Skeletal muscle tissue (tissue), 4 donors: ENCODE results near the gene PKD1. TPM values are rescaled to one million over a fixed set of nuclear protein-coding genes. Genes with fewer than 3 reads are reported as not detected.
"Not testable (repeated sequence)": the region's sequence is repeated elsewhere in the genome, so short reads cannot be mapped to it uniquely, and the experiment has no call there.

Experiments used
- H3K27ac ChIP-seq: one replicate; pipeline ENCODE4 v1.7.0; 2013; ENCODE audit warnings: mild to moderate bottlenecking, low read depth, low read length, inconsistent platforms
- H3K27me3 ChIP-seq, 3 donors: one replicate each; pipeline ENCODE4 v1.7.0; 2013; ENCODE audit warnings: low read length in 3 of 3; ENCODE audit not compliant: control insufficient read depth in 3 of 3, insufficient read depth in 3 of 3
- H3K36me3 ChIP-seq, 3 donors: one replicate each; pipeline ENCODE4 v1.7.0; 2013; ENCODE audit warnings: low read length in 3 of 3; ENCODE audit not compliant: control insufficient read depth in 3 of 3, insufficient read depth in 3 of 3
- H3K4me1 ChIP-seq, 3 donors: one replicate each; pipeline ENCODE4 v1.7.0; 2013; ENCODE audit warnings: low read length in 3 of 3, mild to moderate bottlenecking in 3 of 3; ENCODE audit not compliant: control insufficient read depth in 3 of 3, insufficient read depth in 3 of 3
- H3K4me3 ChIP-seq, 3 donors: one replicate each; pipeline ENCODE4 v1.7.0; 2013; ENCODE audit warnings: low read length in 3 of 3
- H3K9ac ChIP-seq, 3 donors: one replicate each; pipeline ENCODE4 v1.7.0; 2013; ENCODE audit warnings: low read length in 3 of 3, mild to moderate bottlenecking in 3 of 3, moderate library complexity in 2 of 3, low read depth in 1 of 3
- H3K9me3 ChIP-seq, 3 donors: one replicate each; pipeline ENCODE4 v1.7.0; 2013; ENCODE audit warnings: low read length in 3 of 3; ENCODE audit not compliant: control insufficient read depth in 3 of 3
- total RNA-seq: library from RNA; depleted of rRNA; stranded (reverse); fragments of >200 nt; gene quantifications from one replicate; pipeline ENCODE4 v1.2.3, GENCODE V29; 2014
- donor health status: Osteomylitis.

The PKD1 gene
- total RNA-seq, 1 donor from 2014 or later, result 88.7 TPM

DNA sequence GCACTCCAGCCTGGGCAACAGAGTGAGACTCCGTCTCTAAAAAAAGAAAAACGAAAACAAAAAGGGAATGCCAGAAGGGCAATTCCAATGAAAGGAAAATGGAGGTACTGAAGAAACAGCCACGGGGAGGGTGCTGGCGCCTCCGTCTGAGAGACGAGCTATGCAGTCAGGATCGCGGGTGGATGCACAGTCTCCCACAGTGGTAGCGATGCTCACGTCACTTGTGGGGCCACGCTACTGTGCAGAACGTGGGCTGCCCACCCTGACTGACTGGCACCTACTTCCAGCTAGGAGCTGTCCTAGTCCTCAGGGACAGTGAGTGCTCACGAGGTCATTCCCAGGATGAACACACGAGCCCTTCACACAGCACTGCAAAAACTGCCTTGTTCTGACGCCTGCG is 34.1 kb downstream of the PKD1 start:
- not testable (repeated sequence) for H3K27ac ChIP-seq, H3K4me3 ChIP-seq, H3K9me3 ChIP-seq, H3K9ac ChIP-seq, H3K4me1 ChIP-seq, H3K27me3 ChIP-seq
- H3K36me3 ChIP-seq, result peaks cover 17 to 38% (median 36%) of the 10 kb centered on the region in 3 donors

DNA sequence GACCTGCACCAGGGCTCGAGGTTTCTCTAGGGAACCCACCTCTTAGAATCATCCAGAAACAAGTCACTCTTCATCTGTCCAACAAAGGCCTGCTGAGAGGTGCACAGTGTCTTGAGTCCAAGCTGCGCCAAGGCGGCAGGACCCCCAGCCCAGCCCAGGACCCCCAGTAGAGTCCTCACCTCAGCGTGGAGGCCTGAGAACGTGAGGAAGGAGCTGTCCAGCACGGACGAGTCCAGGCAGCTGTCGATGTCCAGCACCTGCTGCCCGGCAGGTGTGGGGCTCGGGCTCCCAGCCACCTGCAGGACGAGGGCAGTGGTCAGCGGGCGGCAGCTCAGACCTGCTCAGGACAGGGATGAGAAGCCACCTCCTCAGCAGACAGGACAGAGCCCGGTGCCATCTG is 38.0 kb downstream of the PKD1 start:
- H3K4me3 ChIP-seq, H3K4me1 ChIP-seq, H3K27ac ChIP-seq, H3K9me3 ChIP-seq, H3K9ac ChIP-seq, H3K27me3 ChIP-seq: not testable (repeated sequence)
- H3K36me3 ChIP-seq, result peaks cover 49 to 68% (median 58%) of the 10 kb centered on the region in 3 donors

DNA sequence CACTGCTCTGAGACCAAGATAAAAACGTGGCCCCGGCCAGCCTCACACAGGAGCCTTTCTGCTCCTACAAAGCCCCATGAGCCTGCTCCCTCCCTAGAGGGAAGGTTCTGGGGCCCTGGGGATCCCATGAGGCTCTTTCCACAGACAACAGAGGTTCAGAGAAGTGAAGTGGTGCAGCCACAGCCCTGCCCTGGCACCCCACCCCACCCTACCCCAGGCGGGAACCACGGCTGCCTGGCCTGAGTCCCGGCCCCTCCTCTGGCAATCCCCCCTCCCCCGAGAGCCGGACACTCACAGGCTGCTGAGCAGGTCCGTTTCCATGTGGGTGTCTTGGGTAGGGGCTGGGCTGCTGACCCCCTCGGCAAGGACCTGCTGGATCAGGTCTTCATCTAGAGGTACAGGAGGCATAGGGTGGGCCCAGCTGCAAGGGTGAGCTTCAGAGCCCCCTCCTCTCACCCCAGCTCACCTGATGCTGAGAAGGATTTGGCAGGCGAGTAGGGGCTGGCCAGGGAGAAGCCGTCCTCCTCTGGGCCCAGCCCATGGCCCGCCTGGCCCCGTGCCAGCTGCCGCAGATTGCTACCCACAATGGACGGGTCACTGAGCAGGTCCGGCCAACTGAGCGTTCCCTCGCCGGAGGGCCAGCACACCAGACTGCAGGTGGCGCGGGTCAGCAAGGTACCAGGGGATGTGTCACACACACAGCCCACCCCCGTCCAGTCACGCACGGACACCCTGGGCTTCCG is 38.7 kb downstream of the PKD1 start:
- Histone ChIP-seq H3K27ac (no peak overlapping the region), H3K9me3 (no peaks in the 10 kb centered on the region), H3K9ac (no peak overlapping the region), H3K27me3 (no peaks in the 10 kb centered on the region), H3K4me1 (peaks cover 0 to 7% (median 0%) of the 10 kb centered on the region in 3 donors), H3K4me3 (no peak overlapping the region), H3K36me3 (peaks cover 53 to 70% (median 64%) of the 10 kb centered on the region in 3 donors)

DNA sequence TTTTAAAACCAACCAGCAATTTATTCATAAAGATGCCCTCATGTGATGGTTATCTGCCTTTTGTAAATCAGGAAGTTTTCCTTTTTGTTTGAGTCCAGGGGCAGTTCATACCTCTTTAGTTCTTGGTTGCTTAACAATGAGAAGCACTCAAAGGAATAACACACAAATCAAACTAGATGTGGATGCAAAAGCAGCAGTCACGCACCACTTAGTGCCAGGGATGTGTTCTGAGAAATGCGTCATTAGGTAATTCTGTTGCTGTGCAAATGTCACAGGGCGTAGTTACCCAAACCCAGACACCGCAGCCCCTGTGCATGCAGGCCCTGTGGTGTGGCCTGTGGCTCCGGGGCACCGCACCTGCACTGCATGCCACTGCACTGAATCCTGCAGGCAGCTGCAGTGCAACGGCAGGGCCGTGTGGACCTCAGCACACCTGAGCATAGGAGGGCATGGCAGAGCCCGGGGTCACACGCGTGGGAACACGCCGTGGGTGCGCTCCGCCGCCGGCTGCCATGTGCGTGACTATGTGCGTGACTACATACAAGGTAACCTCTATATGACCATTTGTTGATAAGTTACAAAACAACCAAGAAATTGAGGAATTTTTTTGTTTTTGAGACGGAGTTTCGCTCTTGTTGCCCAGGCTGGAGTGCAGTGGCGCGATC is 39.6 kb downstream of the PKD1 start:
- Histone ChIP-seq H3K36me3 (peaks cover 58 to 70% (median 67%) of the 10 kb centered on the region in 3 donors), H3K4me3 (no peak overlapping the region), H3K9ac (no peak overlapping the region), H3K27ac (no peak overlapping the region), H3K27me3 (no peaks in the 10 kb centered on the region), H3K9me3 (no peaks in the 10 kb centered on the region), H3K4me1 (peaks cover 0 to 15% (median 3%) of the 10 kb centered on the region in 3 donors)

DNA sequence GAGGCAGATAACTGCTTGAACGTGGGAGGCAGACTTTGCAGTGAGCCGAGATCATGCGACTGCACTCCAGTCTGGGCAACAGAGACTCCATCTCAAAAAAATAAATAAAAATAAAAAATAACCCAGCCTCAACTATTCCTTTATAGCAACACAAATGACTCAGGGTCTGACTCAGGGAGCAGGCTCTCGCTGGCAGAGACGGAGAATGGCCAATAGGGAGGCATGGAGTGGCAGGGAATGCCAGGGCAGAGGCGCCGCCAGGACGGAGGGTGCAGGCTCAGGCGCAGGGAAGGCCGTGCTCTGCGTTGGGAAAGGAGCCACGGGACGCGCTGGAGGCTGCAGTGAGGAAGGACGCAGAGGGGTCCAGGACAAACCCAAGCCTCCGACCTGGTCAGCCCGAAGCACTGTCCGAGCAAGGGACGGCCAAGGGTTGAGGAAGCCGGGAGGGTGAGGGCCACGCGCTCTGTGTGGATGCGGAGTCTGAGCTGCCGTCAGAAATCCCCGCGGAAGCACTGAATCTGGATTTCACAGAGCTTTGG is 40.3 kb downstream of the PKD1 start:
- no peaks in the 10 kb centered on the region for H3K27me3 ChIP-seq
- H3K36me3 ChIP-seq, result peaks cover 60 to 67% (median 67%) of the 10 kb centered on the region in 3 donors
- no peak overlapping the region for H3K4me3 ChIP-seq
- H3K4me1 ChIP-seq, result peaks cover 4 to 21% (median 8%) of the 10 kb centered on the region in 3 donors
- H3K9me3 ChIP-seq, result no peaks in the 10 kb centered on the region
- no peak overlapping the region for H3K27ac ChIP-seq
- no peak overlapping the region for H3K9ac ChIP-seq

DNA sequence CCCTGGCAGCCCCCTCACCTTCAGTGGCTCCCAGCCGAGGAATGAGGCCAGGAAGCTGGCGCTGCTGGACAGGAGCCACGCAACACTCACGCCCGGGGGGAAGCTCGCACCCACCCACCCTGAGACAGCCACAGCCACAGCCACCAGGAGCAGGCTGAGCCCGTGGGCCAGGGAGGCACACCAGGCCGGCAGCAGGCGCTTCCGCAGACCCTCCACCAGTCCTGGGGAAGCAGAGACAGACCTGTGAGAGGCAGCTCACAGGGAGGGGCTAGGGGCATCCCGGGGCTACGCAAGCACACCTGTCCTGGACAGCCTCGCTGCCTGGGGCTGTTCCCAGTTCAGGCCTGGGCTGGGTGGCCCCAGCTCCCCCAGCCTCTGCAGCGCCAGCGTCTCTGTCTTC is 41.9 kb downstream of the PKD1 start:
- Histone ChIP-seq H3K27me3 (no peaks in the 10 kb centered on the region), H3K9me3 (no peaks in the 10 kb centered on the region), H3K4me3 (no peak overlapping the region), H3K9ac (no peak overlapping the region), H3K27ac (no peak overlapping the region), H3K4me1 (peaks cover 16 to 35% (median 23%) of the 10 kb centered on the region in 3 donors), H3K36me3 (peaks cover 62 to 69% (median 67%) of the 10 kb centered on the region in 3 donors)

DNA sequence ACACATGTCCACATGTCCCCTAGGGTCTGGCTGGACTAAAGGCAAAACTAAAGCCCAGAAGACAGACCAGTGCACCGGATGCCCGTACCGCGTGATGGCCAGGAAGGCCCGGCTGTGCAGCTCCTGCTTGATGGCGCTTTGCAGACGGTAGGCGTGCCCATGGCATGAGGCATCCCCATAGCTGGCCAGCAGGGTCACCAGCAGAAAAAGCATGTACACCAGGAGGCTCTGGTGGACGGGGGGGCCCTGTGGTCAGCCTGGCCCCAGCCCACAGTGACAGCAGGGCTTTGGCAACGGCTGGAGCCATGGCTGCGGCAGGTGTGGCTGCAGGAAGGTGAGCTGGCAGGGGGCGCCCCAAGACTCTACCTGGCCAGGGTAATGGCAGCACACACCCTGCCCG is 42.8 kb downstream of the PKD1 start:
- Histone ChIP-seq H3K4me1 (peaks cover 16 to 35% (median 24%) of the 10 kb centered on the region in 3 donors), H3K4me3 (no peak overlapping the region), H3K9ac (no peak overlapping the region), H3K9me3 (no peaks in the 10 kb centered on the region), H3K36me3 (peaks cover 65 to 78% (median 76%) of the 10 kb centered on the region in 3 donors), H3K27me3 (no peaks in the 10 kb centered on the region), H3K27ac (no peak overlapping the region)

DNA sequence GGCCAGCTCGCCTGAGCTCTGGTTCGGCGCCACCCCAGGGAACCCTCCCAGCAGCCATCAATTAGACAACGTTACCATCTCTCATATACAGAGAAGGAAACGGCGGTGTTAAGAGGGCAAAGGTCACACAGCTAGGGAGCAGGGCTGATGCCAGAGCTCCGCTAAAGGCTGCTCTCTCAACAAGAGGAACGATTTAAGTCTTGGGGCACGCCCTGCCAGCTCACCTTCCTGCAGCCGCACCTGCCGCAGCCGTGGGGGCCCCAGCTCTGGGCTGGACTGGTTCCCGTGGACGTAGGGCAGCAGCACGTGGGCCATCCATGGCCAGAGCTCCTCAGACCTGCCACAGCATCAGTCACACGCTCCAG is 43.5 kb downstream of the PKD1 start:
- Histone ChIP-seq H3K9ac (no peak overlapping the region), H3K27me3 (no peaks in the 10 kb centered on the region), H3K27ac (no peak overlapping the region), H3K4me1 (peaks cover 16 to 35% (median 24%) of the 10 kb centered on the region in 3 donors), H3K4me3 (no peak overlapping the region), H3K36me3 (peaks cover 68 to 79% (median 77%) of the 10 kb centered on the region in 3 donors), H3K9me3 (no peaks in the 10 kb centered on the region)

DNA sequence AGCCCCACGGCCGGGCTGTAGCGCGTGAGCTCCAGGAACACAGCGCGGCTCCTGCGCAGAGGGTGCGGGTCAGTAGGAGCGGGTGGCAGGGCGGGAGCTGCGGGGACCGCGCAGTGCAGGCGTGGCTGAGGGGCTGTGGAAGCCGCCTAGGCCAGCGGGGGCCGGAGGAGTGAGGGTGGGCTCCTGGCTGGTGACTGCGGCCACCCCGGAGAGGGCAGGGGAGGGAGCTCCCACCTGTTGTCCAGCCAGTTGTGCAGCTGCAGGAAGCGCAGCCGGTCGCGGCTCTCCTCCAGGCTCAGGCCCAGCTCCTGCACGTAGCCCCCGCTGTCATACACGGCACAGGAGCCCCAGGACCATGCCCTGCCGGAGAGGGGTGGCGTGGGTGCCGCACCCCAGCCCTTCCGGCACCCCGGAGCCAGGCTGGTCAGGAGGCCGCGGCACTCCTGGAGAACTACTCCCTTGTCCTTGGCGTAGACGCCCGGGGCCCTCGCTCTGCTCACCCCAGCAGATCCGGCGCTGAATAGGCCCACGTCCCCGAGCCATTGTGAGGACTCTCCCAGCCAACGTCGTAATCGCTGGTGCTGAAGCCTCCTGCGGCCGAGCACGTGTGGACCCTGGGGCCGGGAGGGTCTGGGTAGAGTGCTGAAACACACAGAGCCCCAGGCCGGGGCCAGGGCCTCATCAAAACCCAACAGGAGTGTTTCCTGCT is 44.0 kb downstream of the PKD1 start:
- Histone ChIP-seq H3K9me3 (no peaks in the 10 kb centered on the region), H3K9ac (no peak overlapping the region), H3K27me3 (no peaks in the 10 kb centered on the region), H3K4me1 (peaks cover 16 to 35% (median 24%) of the 10 kb centered on the region in 3 donors), H3K27ac (no peak overlapping the region), H3K36me3 (peaks cover 68 to 77% (median 76%) of the 10 kb centered on the region in 3 donors), H3K4me3 (no peak overlapping the region)
